H9 (cell line): Measurements from ENCODE around the gene PPTC7. TPM values are rescaled to one million over a fixed set of nuclear protein-coding genes. Genes with fewer than 3 reads are reported as not detected.

Experiments used
- DNase-seq: peaks from one replicate; pipeline ENCODE4 v3.0.0-alpha.2; 2017
- H2AFZ ChIP-seq: one replicate; pipeline ENCODE4 v1.6.1; 2013; ENCODE audit warnings: mild to moderate bottlenecking, low read length, control low read depth, moderate library complexity
- H2AK5ac ChIP-seq: 2 replicates; pipeline ENCODE4 v1.6.1; 2013; ENCODE audit warnings: low read length, control low read depth, mixed read lengths; ENCODE audit not compliant: insufficient read length
- H2BK120ac ChIP-seq: one replicate; pipeline ENCODE4 v1.6.1; 2013; ENCODE audit warnings: low read depth, mild to moderate bottlenecking, low read length, control low read depth, inconsistent platforms; ENCODE audit not compliant: poor library complexity, severe bottlenecking
- H2BK12ac ChIP-seq: 2 replicates; pipeline ENCODE4 v1.6.1; 2013; ENCODE audit warnings: low read length, control low read depth, mixed read lengths, low read depth; ENCODE audit not compliant: insufficient read length
- H2BK15ac ChIP-seq: 2 replicates; pipeline ENCODE4 v1.6.1; 2013; ENCODE audit warnings: low read depth, low read length, control low read depth
- H2BK20ac ChIP-seq: one replicate; pipeline ENCODE4 v1.6.1; 2013; ENCODE audit warnings: low read depth, mild to moderate bottlenecking, low read length, control low read depth, inconsistent platforms; ENCODE audit not compliant: poor library complexity, severe bottlenecking
- H2BK5ac ChIP-seq: 2 replicates; pipeline ENCODE4 v1.6.1; 2013; ENCODE audit warnings: low read length, control low read depth, mixed read lengths; ENCODE audit not compliant: insufficient read length
- H3K14ac ChIP-seq: 2 replicates; pipeline ENCODE4 v1.6.1; 2013; ENCODE audit warnings: low read length, control low read depth; ENCODE audit not compliant: insufficient read depth
- H3K18ac ChIP-seq: 2 replicates; pipeline ENCODE4 v1.6.1; 2013; ENCODE audit warnings: low read depth, mild to moderate bottlenecking, mixed read lengths, low read length, control low read depth; ENCODE audit not compliant: insufficient read length
- H3K23ac ChIP-seq: 2 replicates; pipeline ENCODE4 v1.6.1; 2013; ENCODE audit warnings: low read length, control low read depth, mixed read lengths, low read depth; ENCODE audit not compliant: insufficient read length
- H3K23me2 ChIP-seq: 2 replicates; pipeline ENCODE4 v1.6.1; 2013; ENCODE audit warnings: low read depth, mild to moderate bottlenecking, mixed read lengths, low read length, control low read depth; ENCODE audit not compliant: insufficient read length, poor library complexity, severe bottlenecking
- H3K27ac ChIP-seq: 2 replicates; pipeline ENCODE4 v1.5.1; 2013; ENCODE audit warnings: low read length, control low read depth, mixed read lengths, low read depth; ENCODE audit not compliant: insufficient read length
- H3K27me3 ChIP-seq: 2 replicates; pipeline ENCODE4 v1.6.1; 2013; ENCODE audit warnings: low read length, control low read depth, inconsistent platforms; ENCODE audit not compliant: insufficient read depth
- H3K4ac ChIP-seq: 2 replicates; pipeline ENCODE4 v1.6.1; 2013; ENCODE audit warnings: low read depth, mild to moderate bottlenecking, control low read depth, inconsistent platforms, low read length, moderate library complexity
- H3K4me1 ChIP-seq: 2 replicates; pipeline ENCODE4 v1.6.1; 2013; ENCODE audit warnings: low read length, control low read depth, inconsistent platforms; ENCODE audit not compliant: insufficient read depth
- H3K4me2 ChIP-seq: 2 replicates; pipeline ENCODE4 v1.6.1; 2013; ENCODE audit warnings: low read length, control low read depth, mixed read lengths; ENCODE audit not compliant: insufficient read length, insufficient read depth
- H3K56ac ChIP-seq: 2 replicates; pipeline ENCODE4 v1.6.1; 2013; ENCODE audit warnings: low read depth, mild to moderate bottlenecking, mixed read lengths, low read length, control low read depth; ENCODE audit not compliant: insufficient read length
- H3K79me1 ChIP-seq: 2 replicates; pipeline ENCODE4 v1.6.1; 2013; ENCODE audit warnings: low read depth, mild to moderate bottlenecking, moderate library complexity, low read length, control low read depth, inconsistent platforms; ENCODE audit not compliant: insufficient read depth, poor library complexity, severe bottlenecking
- H3K79me2 ChIP-seq: 2 replicates; pipeline ENCODE4 v1.6.1; 2013; ENCODE audit warnings: low read length, control low read depth, inconsistent platforms; ENCODE audit not compliant: insufficient read depth
- H3K9ac ChIP-seq: 2 replicates; pipeline ENCODE4 v1.6.1; 2013; ENCODE audit warnings: low read length, control low read depth, mixed read lengths; ENCODE audit not compliant: insufficient read length; ENCODE audit errors: extremely low read depth
- H3K9me3 ChIP-seq: one replicate; pipeline ENCODE4 v1.6.1; 2013; ENCODE audit warnings: low read depth, low read length, inconsistent platforms; ENCODE audit not compliant: control insufficient read depth
- H3T11ph ChIP-seq: one replicate; pipeline ENCODE4 v1.6.1; 2013; ENCODE audit warnings: mild to moderate bottlenecking, low read length, control low read depth, inconsistent platforms
- H4K20me1 ChIP-seq: one replicate; pipeline ENCODE4 v1.6.1; 2013; ENCODE audit not compliant: control insufficient read depth, insufficient read length, insufficient read depth
- H4K5ac ChIP-seq: 2 replicates; pipeline ENCODE4 v1.6.1; 2013; ENCODE audit warnings: low read depth, mild to moderate bottlenecking, mixed read lengths, low read length, control low read depth; ENCODE audit not compliant: insufficient read length
- H4K8ac ChIP-seq: replicated peaks from 2 replicates; pipeline ENCODE4 v1.6.1; 2013; ENCODE audit warnings: low read length, control low read depth, mixed read lengths, low read depth; ENCODE audit not compliant: insufficient read length
- H4K91ac ChIP-seq: 2 replicates; pipeline ENCODE4 v1.6.1; 2013; ENCODE audit warnings: low read depth, mild to moderate bottlenecking, moderate library complexity, mixed read lengths, low read length, control low read depth; ENCODE audit not compliant: insufficient read length
- H3K27ac Mint-ChIP-seq, 3 experiments: 2 replicates in 2 of 3; 3 replicates in 1 of 3; pipeline ENCODE4 v1.8.0; 2020 to 2021; ENCODE audit warnings: mixed read lengths in 3 of 3, mild to moderate bottlenecking in 1 of 3, moderate library complexity in 1 of 3
- H3K27me3 Mint-ChIP-seq: 2 replicates; pipeline ENCODE4 v1.8.0; 2021; ENCODE audit warnings: low read depth, mild to moderate bottlenecking, moderate library complexity, mixed read lengths
- H3K36me3 Mint-ChIP-seq, 3 experiments: 2 replicates in 2 of 3; 3 replicates in 1 of 3; pipeline ENCODE4 v1.8.0; 2020 to 2021; ENCODE audit warnings: low read depth in 3 of 3, mixed read lengths in 3 of 3; ENCODE audit not compliant: insufficient read depth in 1 of 3
- H3K4me1 Mint-ChIP-seq, 2 experiments: 2 replicates each; pipeline ENCODE4 v1.8.0; 2020; ENCODE audit warnings: mixed read lengths in 2 of 2
- H3K4me3 Mint-ChIP-seq, 2 experiments: 2 replicates in 1 of 2; 3 replicates in 1 of 2; pipeline ENCODE4 v1.8.0; 2020 to 2021; ENCODE audit warnings: mild to moderate bottlenecking in 2 of 2, mixed read lengths in 2 of 2, moderate library complexity in 1 of 2
- H3K9me3 Mint-ChIP-seq, 2 experiments: 2 replicates in 1 of 2; 3 replicates in 1 of 2; pipeline ENCODE4 v1.8.0; 2020; ENCODE audit warnings: mild to moderate bottlenecking in 2 of 2, mixed read lengths in 2 of 2, moderate library complexity in 1 of 2
- CTCF ChIP-seq: fragments of 200-600 bp; sonication (generic); conservative IDR thresholded peaks from 3 replicates; pipeline ENCODE4 v1.8.0; 2021; ENCODE audit warnings: antibody characterized with exemption, mild to moderate bottlenecking
- WGBS: extraction: QIAGEN DNeasy Blood & Tissue Kit; methylation state at CpG from one replicate; pipeline ENCODE4 v1.1.7; 2013; ENCODE audit warnings: missing lambda C conversion rate, low lambda C conversion rate, mixed read lengths; ENCODE audit not compliant: insufficient read length; ENCODE audit errors: extremely low coverage; 5-methylcytosine and 5-hydroxymethylcytosine counted together
- total RNA-seq: library from RNA; stranded (reverse); gene quantifications from 2 replicates; pipeline ENCODE4 v1.2.1, GENCODE V29; 2021

Gene PPTC7
- total RNA-seq, 1 experiment from 2014 or later, result 15.8 TPM

GRCh38 chr12:110560946-110561345 lies 22.2 kb downstream of the PPTC7 start:
- H3K56ac ChIP-seq, result no peak overlapping the region
- H4K91ac ChIP-seq, result no peak overlapping the region
- H2BK20ac ChIP-seq, result no peak overlapping the region
- no peak overlapping the region for H3K27ac ChIP-seq
- H4K8ac ChIP-seq, result no peak overlapping the region
- Mint-ChIP-seq H3K27me3 (no peaks in the 10 kb centered on the region), H3K9me3 (no peaks in the 10 kb centered on the region), H3K36me3 (no peaks in the 10 kb centered on the region), H3K4me3 (no peak overlapping the region), H3K27ac (0 out of 7 replicates have a peak overlapping the region, but pooled peaks of 1 of the 3 experiments have one; percentile 27), H3K4me1 (no peaks in the 10 kb centered on the region; a peak in 1 of 4 replicates)
- H3K23me2 ChIP-seq, result no peaks in the 10 kb centered on the region
- no peak overlapping the region for H3K23ac ChIP-seq
- H3K4me1 ChIP-seq, result no peaks in the 10 kb centered on the region
- no CpG with 5 or more reads among the region's 1 CpG for WGBS
- DNase-seq, result no peak
- H3K9ac ChIP-seq, result no peak overlapping the region
- no peak for TF ChIP-seq CTCF
- no peak overlapping the region for H3K14ac ChIP-seq
- H4K20me1 ChIP-seq, result no peaks in the 10 kb centered on the region
- H3K18ac ChIP-seq, result no peak overlapping the region
- no peak overlapping the region for H2BK5ac ChIP-seq
- no peaks in the 10 kb centered on the region for H3K9me3 ChIP-seq
- H2AFZ ChIP-seq, result no peak overlapping the region
- no peak overlapping the region for H2BK12ac ChIP-seq
- no peak overlapping the region for H3T11ph ChIP-seq
- peaks cover 10% of the 10 kb centered on the region for H3K79me2 ChIP-seq
- H3K4ac ChIP-seq, result no peak overlapping the region
- no peak overlapping the region for H3K4me2 ChIP-seq
- peaks cover 7% of the 10 kb centered on the region for H3K79me1 ChIP-seq
- H3K27me3 ChIP-seq, result no peaks in the 10 kb centered on the region
- H2AK5ac ChIP-seq, result no peak overlapping the region
- no peak overlapping the region for H2BK15ac ChIP-seq
- H2BK120ac ChIP-seq, result no peak overlapping the region
- no peak overlapping the region for H4K5ac ChIP-seq
